GM12891 (cell line): ENCODE results near the gene ENG.

Experiments used
- PAX5 ChIP-seq: IDR thresholded peaks from 2 replicates; pipeline ENCODE4 v1.6.1; 2011; ENCODE audit warnings: low read length, moderate library complexity, mild to moderate bottlenecking; ENCODE audit not compliant: insufficient read depth, severe bottlenecking
- POLR2AphosphoS5 ChIP-seq: IDR thresholded peaks from 2 replicates; pipeline ENCODE4 v1.6.1; 2011; ENCODE audit warnings: low read depth, low read length, control low read depth
- TAF1 ChIP-seq: IDR thresholded peaks from 2 replicates; pipeline ENCODE4 v1.6.1; 2011; ENCODE audit warnings: low read depth, low read length, control low read depth

GRCh38 chr9:127872369-127873222 is 18.1 kb upstream of the ENG start:
- TF ChIP-seq TAF1 (no peak), PAX5 (no peak), POLR2AphosphoS5 (no peak)
